Esophagus squamous epithelium (tissue), 5 donors: ENCODE measurements around the gene SIGLEC9. TPM values are rescaled to one million over a fixed set of nuclear protein-coding genes. Genes with fewer than 3 reads are reported as not detected.

Experiments used
- DNase-seq: peaks from one replicate; lab custom pipeline; 2025; lab: John Stamatoyannopoulos, UW
- H3K27ac ChIP-seq, 4 donors: fragments of 200-600 bp; sonication (generic); one replicate each; pipeline ENCODE4 v1.5.1; 2016 to 2019; ENCODE audit warnings: mild to moderate bottlenecking in 1 of 4
- H3K27me3 ChIP-seq, 4 donors: fragments of 200-600 bp; sonication (generic); 1 replicate in 3 of 4; 2 replicates in 1 of 4; pipeline versions ENCODE4 v1.5.1 to v1.6.0; 2017 to 2021; ENCODE audit warnings: antibody characterized with exemption in 1 of 4
- H3K36me3 ChIP-seq, 3 donors: fragments of 200-600 bp; sonication (generic); one replicate each; pipeline ENCODE4 v1.5.1; 2016 to 2019
- H3K4me1 ChIP-seq, 3 donors: fragments of 200-600 bp; sonication (generic); one replicate each; pipeline ENCODE4 v1.5.1; 2017 to 2019
- H3K4me3 ChIP-seq, 4 donors: fragments of 200-600 bp; sonication (generic); 1 replicate in 3 of 4; 2 replicates in 1 of 4; pipeline ENCODE4 v1.5.1; 2016 to 2019; ENCODE audit warnings: mild to moderate bottlenecking in 2 of 4, moderate library complexity in 1 of 4
- H3K9me3 ChIP-seq, 3 donors: fragments of 200-600 bp; sonication (generic); one replicate each; pipeline ENCODE4 v1.5.1; 2016 to 2019
- POLR2A ChIP-seq, 4 donors: fragments of 450-650 bp; IDR thresholded peaks; one replicate each; pipeline ENCODE4 v1.6.1; 2017; ENCODE audit warnings: antibody characterized with exemption in 4 of 4, mild to moderate bottlenecking in 4 of 4, moderate library complexity in 3 of 4
- WGBS, 2 donors: methylation state at CpG; one replicate each; pipeline ENCODE4 v1.1.5; 2018; 5-methylcytosine and 5-hydroxymethylcytosine counted together
- intact Hi-C: fragments of 100-400 bp; cut with DNase I; formaldehyde crosslinking; loops from one replicate; pipeline ENCODE4 v1.15.0; 2022
- total RNA-seq, 4 donors: library from RNA; depleted of rRNA; stranded (reverse); fragments of >200 nt; gene quantifications; one replicate each; pipeline ENCODE4 v1.1.0, GENCODE V29; 2016
- TF ChIP-seq, protein P1 (sequence below), 6 experiments: fragments of 450-650 bp in 4 of 6; fragments of 200-600 bp in 2 of 6; sonication (generic) in 2 of 6; IDR thresholded peaks; one replicate each; pipeline ENCODE4 v1.5.1; 2016 to 2019; ENCODE audit warnings: antibody characterized with exemption in 6 of 6, mild to moderate bottlenecking in 4 of 6, moderate library complexity in 4 of 6
- donor health status: DM: yes; HTN: yes; CAD: no.

SIGLEC9 gene
- total RNA-seq, 4 donors from 2014 or later, result 0.49 to 4.4 (median 2.4) TPM

DNA sequence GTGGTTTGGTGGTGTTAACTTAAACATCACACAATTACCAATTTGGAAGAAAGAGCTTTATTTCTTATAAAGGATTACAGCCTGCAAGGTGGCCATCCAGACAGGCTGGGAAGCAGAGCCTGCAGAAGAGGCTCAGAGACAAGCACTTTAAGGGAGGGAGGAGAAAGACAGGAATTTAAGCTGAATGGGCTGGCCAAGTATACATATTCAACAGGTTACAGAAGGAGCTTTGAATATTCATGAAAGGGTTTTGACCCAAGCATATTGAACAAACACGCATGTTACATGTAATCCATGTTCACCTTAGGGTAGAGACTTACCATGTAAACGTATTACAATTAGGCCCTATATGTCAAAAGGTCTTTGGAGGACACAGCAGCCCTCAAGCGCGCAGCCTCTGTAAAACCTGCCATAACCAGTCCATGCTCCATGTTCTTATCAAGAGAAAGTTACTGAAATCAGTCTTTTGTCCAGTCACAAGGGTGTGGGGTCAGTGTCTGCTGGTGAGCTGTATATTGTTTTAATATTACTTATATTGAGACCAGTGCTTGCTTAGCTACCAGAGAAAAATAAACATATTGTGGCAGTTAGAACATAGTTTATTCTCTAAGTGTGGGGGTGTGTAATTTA is 37.3 kb downstream of the SIGLEC9 start:
- DNase-seq, result no peak
- Histone ChIP-seq H3K27ac (peak overlapping the region in 1 of 4 donors; percentile 81), H3K9me3 (no peaks in the 10 kb centered on the region), H3K36me3 (no peaks in the 10 kb centered on the region), H3K4me3 (no peak overlapping the region), H3K4me1 (peaks cover 0 to 38% (median 9%) of the 10 kb centered on the region in 3 donors), H3K27me3 (peaks cover 0 to 9% (median 0%) of the 10 kb centered on the region in 4 donors)
- intact Hi-C loops, result no loop called here
- no peak for TF ChIP-seq POLR2A (IDR thresholded peaks at IDR 0.05)
- TF ChIP-seq, protein P1, sequence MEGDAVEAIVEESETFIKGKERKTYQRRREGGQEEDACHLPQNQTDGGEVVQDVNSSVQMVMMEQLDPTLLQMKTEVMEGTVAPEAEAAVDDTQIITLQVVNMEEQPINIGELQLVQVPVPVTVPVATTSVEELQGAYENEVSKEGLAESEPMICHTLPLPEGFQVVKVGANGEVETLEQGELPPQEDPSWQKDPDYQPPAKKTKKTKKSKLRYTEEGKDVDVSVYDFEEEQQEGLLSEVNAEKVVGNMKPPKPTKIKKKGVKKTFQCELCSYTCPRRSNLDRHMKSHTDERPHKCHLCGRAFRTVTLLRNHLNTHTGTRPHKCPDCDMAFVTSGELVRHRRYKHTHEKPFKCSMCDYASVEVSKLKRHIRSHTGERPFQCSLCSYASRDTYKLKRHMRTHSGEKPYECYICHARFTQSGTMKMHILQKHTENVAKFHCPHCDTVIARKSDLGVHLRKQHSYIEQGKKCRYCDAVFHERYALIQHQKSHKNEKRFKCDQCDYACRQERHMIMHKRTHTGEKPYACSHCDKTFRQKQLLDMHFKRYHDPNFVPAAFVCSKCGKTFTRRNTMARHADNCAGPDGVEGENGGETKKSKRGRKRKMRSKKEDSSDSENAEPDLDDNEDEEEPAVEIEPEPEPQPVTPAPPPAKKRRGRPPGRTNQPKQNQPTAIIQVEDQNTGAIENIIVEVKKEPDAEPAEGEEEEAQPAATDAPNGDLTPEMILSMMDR (IDR thresholded peaks at IDR 0.05), result no peak
- 75 to 85% methylated on average over 4 of the region's 4 CpGs for WGBS, 2 donors

DNA sequence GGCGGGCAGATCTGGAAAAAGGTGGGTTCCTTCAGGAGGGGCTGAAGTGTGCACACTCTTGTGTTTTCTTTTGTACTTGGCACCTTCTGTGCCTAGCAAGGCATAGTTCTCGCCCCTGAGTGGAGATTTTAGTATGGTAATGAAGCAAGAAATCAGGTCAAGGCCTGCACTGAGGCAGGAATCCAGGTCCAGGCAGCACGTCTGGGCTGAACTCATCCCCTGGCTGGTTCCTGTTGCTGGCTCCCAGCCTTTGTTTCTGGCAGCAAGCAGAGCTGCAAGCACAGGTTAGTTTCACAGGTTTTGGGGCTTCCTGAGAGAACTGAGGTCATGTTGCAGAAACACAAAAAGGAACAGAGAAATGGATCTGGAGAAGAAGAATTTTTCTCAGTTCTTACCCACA is 38.6 kb downstream of the SIGLEC9 start:
- Histone ChIP-seq H3K27ac (peak overlapping the region; percentile 33 to 81 (median 70)), H3K27me3 (peaks cover 0 to 3% (median 0%) of the 10 kb centered on the region in 4 donors), H3K36me3 (no peaks in the 10 kb centered on the region), H3K4me1 (peaks cover 0 to 38% (median 9%) of the 10 kb centered on the region in 3 donors), H3K4me3 (no peak overlapping the region), H3K9me3 (no peaks in the 10 kb centered on the region)
- no peak for DNase-seq
- 25 to 34% methylated on average over 3 of the region's 3 CpGs for WGBS, 2 donors
- no peak for TF ChIP-seq POLR2A (IDR thresholded peaks at IDR 0.05)
- TF ChIP-seq, protein P1 (IDR thresholded peaks at IDR 0.05), result no peak
- intact Hi-C loops, result no loop called here

DNA sequence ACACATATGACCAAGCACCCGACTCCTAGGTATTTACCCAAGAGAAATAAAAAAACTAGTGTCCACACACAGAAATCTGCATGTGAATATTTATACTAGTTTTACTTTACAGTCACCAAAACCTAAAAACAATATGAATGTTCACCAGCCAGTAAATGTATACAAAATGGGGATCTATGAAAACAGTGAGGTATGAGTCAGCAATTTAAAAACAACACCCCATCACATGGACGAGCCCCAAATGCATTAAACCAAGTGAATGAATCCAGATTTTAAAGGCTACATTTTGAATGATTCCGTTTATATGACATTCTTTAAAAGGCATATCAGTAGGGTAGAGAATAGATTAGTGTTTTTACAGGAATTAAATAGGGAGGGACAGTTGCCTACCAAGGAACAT is 39.5 kb downstream of the SIGLEC9 start:
- no peaks in the 10 kb centered on the region for H3K9me3 ChIP-seq
- DNase-seq, result no peak
- H3K4me1 ChIP-seq, result peaks cover 4 to 43% (median 10%) of the 10 kb centered on the region in 3 donors
- H3K27me3 ChIP-seq, result no peaks in the 10 kb centered on the region
- no peaks in the 10 kb centered on the region for H3K36me3 ChIP-seq
- no peak overlapping the region for H3K4me3 ChIP-seq
- WGBS, 2 donors, result 35 to 41% methylated on average over 3 of the region's 3 CpGs
- no peak for TF ChIP-seq POLR2A (IDR thresholded peaks at IDR 0.05)
- TF ChIP-seq, protein P1 (IDR thresholded peaks at IDR 0.05), result no peak
- intact Hi-C loops, result no loop called here
- peak overlapping the region in 3 of 4 donors; percentile 12 to 81 (median 75) for H3K27ac ChIP-seq

DNA sequence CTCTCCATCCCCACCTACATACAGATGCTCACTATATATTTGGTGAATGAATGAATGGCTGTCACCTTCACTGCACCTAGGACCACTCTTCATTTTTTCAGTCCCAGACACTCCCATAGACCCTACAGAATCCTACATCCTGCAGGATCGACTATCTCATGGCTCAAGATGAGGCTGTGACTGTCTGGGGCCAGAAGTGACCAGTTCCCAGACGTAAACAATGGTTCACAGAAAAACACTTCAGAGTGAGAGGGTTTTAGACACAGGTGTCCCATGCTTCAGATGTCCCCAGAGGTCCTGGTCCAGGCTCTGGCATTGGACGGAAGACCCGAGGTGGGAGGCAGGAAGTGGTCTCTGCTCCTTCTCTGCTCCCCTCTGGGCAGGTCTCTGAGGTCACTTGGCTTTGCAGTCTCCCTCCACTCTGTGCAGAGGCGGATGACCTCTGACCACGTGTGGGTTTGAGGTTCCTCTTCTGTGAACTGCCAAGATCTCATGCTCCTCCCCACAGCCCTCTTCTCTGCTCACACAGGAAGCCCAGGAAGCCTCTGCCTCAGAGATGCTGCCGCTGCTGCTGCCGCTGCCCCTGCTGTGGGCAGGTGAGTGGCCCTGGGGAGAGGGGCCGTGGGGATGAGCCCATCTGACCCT is 42.3 kb downstream of the SIGLEC9 start:
- WGBS, 2 donors, result 45 to 84% methylated on average over 4 to 7 of the region's 9 CpGs
- no peak for DNase-seq
- H3K9me3 ChIP-seq, result no peaks in the 10 kb centered on the region
- no peak for TF ChIP-seq POLR2A (IDR thresholded peaks at IDR 0.05)
- TF ChIP-seq, protein P1 (IDR thresholded peaks at IDR 0.05), result no peak
- no peaks in the 10 kb centered on the region for H3K36me3 ChIP-seq
- H3K27me3 ChIP-seq, result peaks cover 0 to 18% (median 0%) of the 10 kb centered on the region in 4 donors
- H3K27ac ChIP-seq, result no peak overlapping the region
- H3K4me1 ChIP-seq, result peaks cover 4 to 37% (median 10%) of the 10 kb centered on the region in 3 donors
- intact Hi-C loops, result no loop called here
- no peak overlapping the region for H3K4me3 ChIP-seq
